HG02981 (cell line): ENCODE results near the gene DNAH8.

Experiments
- ATAC-seq: cut with Tn5 transposase; IDR thresholded peaks from one replicate; pipeline ENCODE4 v1.9.1; 2021; ENCODE audit warnings: mild to moderate bottlenecking, moderate library complexity; ENCODE audit not compliant: unreplicated experiment

DNAH8 gene

DNA sequence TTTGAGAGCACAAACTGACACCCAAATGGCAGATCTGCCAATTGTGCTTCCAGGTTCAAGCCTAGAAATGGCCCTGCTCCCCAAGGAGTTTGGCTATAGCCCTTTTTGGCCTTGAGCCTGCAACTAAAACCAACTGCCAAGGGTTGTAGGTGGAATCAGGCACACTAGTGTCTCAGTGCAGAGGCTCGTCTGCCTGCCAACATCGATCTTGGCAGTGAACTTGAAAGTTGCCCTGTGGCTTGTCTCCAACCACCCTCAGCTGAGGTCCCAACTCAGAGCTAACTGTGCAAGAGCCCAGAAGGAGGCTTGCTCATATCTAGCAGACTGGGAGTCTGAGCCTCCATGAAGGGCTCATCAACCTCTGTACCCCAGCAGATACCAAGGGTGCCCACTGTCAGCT lies 240.8 kb downstream of the DNAH8 start:
- ATAC-seq: no peak

DNA sequence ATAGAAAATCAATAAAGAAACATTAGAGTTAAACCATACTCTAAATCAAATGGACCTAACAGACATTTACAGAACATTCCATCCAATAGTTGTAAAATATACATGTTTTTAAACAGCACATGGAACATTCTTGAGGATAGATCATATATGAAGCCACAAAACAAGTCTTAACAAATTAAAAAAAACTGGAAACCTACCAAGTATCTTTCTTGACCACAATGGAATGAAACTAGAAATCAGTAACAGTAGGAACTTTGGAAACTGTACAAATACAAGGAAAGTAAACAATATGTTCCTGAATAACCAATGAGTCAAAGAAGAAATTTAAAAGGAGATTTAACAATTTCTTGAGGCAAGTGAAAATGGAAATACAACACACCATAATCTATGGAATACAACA lies 242.3 kb downstream of the DNAH8 start:
- ATAC-seq: no peak

DNA sequence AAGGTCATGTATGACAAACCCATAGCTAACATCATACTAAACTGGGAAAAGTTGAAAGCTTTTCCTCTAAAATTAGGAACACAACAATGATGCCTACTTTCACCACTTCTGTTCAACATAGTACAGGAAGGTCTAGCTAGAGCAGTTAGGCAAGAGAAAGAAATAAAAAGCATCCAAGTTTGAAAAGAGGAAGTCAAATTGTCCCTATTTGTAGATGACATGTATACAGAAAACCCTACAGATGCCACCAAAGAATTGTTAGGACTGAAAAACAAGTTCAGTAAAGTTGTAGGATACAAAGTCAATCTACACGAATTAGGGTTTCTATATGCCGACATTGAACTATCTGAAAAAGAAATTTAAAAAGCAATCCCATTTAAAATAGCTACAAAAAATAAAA lies 244.0 kb downstream of the DNAH8 start:
- ATAC-seq: no peak

DNA sequence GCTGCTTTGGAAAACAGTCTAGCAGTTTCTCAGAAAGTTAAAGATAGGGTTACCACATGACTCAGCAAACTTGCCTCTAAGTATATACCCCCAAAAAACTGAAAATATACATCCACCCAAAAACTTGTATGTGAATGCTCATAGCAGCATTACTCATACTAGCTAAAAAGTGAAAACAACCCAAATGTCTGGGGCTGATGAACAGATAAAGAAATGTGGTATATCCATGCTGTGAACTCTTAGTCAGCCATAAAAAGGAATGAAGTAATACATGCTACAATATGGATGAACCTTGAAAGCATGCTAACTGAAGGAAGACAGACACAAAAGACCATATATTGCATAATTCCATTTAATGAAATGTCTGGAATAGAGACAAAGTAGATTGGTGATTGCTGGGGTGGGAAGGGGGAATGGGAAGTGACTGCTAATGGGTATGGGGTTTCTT lies 253.6 kb downstream of the DNAH8 start:
- ATAC-seq: no peak

DNA sequence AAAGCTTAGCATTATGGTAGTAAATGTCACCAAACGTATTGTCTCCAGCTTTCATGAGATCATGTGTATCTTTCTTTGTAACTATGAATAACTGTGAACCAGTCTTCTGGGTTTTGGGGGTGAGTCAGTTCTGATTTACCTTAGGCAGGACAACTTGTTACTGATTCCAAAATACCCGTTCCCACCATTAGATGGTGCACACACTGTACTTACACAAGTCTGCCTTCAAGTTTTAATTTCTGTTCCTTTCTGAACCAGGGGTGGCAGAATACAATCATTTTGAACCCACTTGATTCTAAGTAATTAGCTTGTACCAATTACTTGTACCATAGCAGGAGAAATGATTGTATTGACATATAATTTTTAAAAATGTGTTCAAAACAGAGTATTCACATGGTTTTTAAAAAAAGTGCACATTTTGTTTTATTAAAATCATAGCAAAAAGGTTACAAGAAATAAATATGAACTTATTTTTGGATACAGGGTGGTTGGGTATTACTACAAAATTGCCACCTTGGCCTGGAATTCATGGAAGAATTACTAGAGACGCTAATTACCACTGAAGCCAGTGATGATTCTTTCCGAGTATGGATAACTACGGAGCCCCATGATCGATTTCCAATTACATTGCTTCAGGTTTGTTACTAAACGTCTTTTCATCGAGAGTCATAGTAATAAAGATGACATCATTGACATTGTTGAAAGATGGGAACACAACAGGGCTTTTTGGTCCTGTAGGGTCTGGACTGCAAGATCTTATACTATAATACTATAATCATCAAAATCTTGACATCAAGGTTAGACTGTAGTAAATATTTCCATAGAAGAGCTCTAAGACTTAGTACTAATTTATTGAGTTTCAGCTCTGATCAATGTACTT lies 258.3 kb downstream of the DNAH8 start:
- no peak for ATAC-seq

DNA sequence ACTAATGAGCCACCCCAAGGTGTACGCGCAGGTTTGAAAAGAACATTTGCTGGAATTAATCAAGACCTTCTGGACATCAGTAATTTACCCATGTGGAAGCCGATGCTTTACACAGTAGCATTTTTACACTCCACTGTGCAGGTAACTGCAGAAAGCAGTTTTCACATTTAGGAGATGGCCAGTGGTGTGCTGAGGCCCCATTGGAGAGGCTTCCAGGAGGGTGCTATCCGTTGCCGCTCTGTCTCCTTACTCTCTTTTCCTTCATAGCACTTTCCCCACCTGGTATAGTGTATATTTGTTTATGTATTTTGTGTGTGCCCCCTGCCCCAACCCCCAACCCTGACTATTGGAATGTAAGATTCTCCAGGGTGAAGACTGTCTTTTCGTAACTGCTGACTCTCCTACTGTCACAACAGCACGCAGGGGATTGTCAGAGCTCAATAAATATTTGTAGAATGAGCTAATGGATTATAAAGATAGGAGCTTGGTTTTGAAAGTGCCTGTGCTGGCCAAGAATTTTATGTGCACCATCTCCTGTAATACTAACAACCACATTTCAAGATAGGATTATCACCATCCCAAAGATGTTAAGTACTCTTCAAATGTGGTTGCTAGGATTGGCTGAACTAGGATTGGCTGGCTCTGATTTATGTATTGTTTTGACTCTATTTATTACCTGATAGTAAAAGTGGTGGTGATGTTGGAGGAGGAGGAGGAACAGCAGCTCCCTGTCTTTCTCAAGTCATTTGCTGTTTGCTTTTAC lies 259.5 kb downstream of the DNAH8 start:
- no peak for ATAC-seq

DNA sequence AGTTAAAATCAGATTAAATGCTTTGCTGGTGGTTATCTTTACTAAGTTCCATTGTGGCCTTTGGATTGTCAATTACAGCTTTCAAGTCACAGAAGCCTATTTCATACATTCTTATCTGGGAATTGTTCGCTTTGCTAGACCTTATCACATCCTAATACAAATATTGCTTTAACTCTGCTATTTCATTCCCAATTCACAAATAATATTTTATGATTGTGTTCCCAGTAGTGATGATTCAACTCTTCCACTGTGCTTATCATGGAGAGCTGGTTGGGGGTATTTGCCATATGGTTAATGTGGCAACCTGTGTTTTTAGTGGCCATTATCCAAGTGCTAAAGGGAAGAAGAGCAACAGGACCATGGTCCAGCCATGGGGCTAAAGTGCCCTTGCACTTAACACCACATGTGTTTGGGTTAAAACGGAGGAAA lies 260.5 kb downstream of the DNAH8 start:
- no peak for ATAC-seq

DNA sequence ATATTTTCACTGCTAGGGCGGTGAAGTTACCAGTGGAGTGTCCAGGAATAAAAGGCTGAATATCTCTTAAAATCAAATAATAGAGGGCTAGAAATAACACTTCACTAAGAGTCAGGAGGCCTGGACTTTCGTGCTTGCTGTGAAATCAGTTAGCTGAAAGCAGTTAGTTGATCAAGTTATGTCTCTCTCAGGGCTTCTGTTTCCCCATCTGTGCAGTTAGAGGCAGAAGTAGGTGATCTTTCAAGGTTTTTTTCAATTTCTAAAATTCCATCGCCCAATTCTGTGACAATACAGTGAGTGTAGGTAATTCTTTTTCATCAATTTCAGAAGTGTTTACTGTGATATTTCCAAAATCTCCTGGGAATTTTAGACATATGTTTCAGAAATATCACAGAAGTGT lies 260.9 kb downstream of the DNAH8 start:
- no peak for ATAC-seq

DNA sequence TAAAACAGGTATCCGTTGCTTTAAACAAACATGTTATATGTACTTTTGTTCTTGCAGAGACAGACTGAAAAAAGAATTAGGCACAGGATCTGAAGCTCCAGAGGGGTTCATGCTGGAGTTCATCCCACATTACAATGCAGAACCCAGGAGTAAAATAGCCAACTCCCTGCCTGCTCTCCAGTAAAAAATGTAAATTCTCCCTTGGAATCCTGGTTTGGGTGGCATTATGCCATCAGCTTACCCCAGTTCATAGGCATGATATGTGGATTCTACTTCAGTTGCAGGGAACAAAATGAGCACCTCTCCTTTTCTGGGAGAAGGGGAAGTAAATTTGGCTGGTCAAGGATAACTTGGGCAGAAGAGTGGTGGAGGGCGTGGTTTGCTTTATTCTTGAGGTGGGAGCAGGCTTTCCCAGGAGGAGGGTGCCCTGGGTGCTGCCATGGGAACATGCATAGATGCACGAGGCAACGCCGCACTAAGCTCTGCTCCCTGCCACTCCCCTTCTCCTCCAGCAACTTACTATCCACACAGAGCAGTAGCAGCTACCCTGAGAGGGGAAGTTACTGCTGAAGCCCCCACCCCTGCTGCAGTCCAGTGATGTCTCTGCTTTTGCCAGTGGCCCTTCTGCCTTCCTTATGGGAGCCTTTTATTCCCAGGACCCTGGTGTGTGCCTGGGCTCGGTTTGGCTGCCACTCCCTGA lies 261.8 kb downstream of the DNAH8 start:
- ATAC-seq: no peak

DNA sequence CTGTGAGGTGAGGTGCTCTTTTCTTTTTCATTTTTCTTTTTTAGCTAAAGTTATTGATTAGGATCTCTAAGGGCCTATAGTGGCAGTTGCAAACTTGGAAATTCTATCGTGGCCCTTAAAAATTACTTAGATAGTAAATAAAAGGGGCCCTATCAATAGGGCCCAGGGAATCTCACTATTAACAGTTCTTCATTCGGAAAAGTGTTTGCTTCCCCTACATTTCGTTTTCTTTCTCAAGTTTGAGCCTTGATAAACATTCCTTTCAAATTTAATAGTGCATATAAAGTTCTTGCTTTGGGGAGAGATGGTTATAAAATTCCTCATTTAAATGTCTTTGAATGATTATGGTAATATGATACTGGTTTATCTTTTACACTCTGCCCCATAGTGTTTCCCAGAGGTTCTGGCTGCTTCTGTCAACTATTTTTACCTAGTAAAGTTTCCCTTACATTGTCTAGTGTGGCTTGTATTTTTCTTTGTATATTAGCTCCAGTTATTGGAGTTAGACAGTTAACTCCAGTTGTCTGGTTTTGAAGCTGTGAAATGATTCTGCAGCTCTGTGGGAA lies 263.1 kb downstream of the DNAH8 start:
- ATAC-seq: no peak

DNA sequence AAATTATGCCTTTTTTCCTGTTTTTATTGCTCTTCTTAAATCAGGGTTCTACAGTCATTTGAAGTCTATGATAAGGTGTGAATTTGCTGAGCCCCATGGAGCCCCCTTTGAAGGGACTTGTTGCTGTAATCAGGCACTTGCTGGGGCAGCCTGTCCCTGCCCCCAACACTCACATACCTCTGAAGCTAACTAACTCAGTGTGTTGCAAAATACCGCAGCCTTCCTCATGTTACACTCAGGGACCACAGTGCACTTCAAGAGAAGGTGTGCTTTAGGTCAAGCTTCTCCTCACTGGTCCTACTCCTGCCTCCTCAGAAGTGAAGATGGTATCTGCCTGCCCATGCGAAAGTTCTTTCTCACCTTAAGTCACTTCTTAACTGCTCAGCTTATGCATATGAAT lies 267.4 kb downstream of the DNAH8 start:
- no peak for ATAC-seq

DNA sequence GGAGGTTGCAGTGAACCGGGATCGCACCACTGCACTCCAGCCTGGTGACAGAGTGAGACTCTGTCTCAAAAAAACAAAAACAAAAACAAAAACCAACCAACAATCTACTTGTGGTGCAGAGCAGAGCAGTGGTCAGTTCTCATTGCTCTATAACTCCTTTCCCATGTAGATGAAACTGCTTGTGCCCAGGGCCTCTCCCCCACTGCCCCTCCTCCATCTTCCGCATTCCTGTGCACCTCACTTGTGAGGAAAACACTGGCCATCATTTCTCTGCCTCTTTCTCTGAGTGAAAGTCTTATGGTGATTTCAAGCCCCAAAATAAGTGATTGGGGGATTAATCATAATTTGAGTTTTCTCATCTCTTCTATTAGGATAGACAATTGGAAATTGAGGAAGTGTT lies 269.6 kb downstream of the DNAH8 start:
- ATAC-seq: no peak

DNA sequence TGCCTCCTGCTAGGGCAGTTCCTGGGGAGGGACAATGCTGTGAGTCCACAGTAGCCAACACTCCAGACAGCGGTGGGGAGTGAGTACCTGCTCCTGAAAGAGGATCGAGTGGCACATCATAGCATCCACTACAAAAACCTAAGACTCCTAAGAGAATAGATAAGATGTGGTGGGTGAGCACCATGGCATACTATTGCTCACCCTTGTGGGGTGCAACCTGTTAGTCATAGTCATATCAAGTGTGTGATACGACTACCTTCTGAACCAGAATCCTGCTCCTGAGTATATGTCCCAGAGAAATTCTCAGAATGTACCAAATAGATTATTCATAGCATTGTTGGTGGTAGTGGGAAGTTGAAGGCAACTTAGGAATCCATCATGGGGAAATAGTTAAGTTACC lies 270.7 kb downstream of the DNAH8 start:
- ATAC-seq: no peak

DNA sequence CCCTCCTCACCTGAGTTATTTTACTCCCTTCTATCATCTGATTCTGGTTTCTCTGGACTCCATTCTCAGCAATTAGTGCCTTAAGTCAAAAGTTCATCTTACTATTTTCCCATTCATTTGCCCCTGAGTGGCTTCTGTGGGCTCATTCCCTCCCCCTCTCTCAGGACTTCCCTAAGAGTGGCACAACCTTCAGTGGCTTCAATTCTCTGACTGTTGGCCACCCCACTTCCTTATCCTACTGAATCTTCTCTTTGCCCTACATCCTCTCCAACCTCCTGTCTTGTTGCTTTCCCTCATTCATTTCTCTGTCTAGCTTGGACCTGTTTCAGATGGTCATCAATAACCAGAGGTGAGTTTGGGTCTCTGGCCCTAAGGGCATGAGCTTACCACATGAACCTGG lies 272.4 kb downstream of the DNAH8 start:
- ATAC-seq: no peak

DNA sequence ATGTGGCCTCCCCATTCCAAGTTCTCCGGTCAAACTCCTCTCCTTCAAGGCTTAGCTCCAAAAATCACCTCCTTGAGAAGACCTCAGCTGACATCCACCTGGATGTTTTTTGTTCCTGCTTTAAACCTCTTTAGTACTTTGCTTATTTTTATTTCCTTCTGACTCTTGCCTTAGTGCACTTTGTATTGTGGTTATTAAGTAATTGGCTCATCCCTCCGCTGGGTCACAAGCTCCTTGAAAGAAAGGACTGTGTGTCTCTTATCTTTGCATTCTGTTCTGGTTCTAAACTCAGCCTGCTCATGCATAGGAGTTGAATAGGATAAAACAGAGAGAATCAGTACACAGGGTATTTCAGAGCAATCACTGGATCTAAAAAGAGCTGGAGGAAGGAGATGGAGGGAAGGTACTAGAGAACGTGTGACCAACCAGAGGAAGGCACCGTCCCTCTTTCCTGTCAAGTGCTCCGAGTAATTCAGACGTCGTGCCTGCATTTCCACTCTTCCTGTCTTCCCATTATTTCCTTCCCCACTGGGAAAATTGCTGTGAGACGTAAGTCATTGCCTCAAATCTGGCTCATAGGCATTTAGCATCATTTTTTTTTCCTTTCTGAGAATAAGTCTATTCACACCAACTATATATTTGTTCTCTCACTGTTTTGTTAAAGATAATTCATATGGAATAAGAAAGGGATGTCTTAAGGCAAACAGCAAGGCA lies 273.8 kb downstream of the DNAH8 start:
- no peak for ATAC-seq

DNA sequence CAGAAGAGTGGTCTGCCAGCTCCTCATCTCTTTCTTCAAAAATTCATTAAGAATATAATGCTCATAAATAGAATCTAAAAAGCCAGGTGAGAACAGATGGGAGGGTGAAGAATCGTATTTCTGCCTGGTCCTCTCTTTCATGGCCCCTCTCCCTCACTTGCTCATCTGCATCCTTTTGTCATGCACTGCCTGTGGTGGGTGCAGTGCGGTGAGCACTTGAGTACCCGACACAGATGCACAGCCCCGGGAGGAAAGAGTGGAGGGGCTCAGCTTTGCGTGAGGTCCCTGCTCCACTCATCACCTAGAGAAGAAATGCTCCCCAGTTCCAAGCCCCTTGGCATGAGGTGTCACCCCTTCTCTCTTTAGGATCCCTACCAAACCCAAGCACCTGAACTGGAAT lies 275.4 kb downstream of the DNAH8 start:
- ATAC-seq: no peak

DNA sequence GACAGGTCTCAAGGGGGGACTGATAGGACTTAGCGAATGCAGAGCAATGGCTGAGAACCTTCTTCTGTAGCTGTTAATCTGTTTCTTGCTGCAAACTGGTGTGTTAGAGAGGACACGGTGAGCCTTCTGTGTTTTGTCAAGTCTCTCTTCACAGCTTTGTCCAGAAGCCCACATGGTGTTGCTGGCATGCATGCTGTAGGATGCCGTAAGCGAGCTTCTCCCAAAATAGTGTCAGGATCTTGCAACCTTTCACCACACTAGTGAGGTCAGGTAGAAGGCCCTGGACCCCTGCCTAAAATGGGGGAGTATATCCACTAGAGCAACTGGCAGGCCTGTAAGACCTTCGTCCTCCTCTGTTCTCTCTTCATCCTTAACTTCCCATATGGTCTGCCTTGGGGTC lies 281.6 kb downstream of the DNAH8 start:
- no peak for ATAC-seq

DNA sequence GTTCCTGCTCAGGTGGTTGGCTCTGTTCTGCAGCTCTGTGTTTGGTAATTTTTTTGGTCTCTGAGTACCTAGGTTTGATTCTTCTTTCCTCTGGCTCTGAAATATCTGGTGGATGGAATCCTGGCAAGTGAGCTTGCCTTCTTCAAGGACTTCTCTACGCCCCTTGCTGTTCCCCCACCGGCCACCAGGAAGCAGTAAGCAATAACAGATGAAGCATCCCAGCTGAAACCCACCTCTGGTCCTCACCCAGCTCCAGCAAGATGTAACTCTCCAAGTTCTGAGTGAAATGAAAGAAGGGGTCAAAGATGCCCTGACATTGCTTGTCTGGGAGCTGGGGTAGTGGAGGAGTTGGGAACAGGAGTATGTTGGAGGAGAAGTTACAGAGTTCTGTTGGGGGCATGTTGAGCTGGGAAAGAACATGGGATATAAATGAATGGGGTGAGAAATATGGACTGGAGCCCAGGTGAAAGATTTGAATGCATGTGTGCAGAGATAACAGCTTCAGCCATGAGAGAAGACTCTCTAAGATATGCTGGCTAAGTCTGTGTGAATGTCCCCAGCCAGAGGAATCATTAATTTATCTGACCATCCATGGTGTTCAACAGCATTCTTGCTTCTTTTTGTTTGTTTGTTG lies 282.1 kb downstream of the DNAH8 start:
- ATAC-seq: no peak

DNA sequence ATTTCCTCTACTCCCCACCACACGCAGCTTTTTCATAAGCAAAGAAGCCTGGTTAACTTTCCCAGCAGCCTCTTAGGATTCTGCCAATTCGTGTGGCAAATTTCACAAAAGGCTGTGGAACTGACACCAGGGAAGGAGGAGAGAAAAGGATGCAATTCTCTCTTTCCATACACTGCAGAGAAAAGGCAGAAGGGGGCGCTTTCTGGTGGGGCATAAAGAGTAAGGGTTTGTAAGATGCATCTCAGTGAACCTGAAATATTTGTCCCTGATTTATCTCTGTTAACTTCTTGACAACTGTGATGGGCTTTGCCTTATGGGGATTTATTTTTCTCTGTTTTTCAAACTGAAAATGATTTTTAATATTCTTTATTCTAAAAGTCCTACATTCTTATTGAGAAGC lies 288.0 kb downstream of the DNAH8 start:
- no peak for ATAC-seq

DNA sequence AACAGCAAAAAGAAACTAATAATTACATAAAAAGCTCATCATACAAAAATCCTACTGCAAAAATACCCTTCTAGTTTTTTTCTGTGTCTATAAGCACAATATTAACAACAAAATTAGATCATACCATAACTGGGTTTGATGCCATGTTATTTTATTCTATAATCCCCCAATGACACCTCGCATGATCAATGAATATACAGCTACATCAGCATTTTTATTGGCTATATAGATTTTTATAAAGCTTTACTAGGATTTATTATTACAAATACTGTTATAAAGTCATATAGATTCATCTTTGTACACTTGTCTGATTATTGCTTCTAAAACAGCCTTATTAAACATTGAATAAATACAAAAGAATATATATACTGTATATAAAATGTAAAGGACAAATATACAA lies 288.4 kb downstream of the DNAH8 start:
- ATAC-seq: no peak
